ENCODE measurements around the gene KSR1. TPM values are rescaled to one million over a fixed set of nuclear protein-coding genes. Genes with fewer than 3 reads are reported as not detected.
A peak's percentile ranks its signal among the peaks of the same experiment; 100 is the strongest.

KSR1 gene
- total RNA-seq, 1 experiment from 2014 or later = 41.7 TPM

DNA sequence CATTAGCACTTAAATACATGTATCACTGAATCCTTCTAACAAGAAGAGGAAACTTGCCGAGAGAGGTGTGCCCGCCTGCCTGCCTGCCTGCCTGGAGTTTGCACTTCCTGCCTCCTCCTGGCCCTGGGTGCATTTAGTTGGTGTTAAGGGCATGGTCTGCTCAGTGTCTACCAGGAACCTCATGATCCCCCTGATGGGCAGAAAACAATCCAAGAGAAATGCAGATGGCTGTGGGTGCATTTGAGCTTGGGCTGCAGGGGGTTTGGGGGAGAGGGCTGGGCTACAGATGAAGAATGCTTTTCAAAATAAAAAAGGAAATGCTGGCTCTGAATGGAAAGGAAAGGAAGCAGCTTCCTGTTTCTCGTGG, 10.1 kb downstream of the KSR1 start:
- ChIA-PET POLR2A (ENCODE audit: low non-redundant PET) (no interaction called here), CTCF (no interaction called here)
- TF ChIP-seq EZH2 (IDR thresholded peaks at IDR 0.05; ENCODE audit: borderline replicate concordance, low read depth, low read length, poor library complexity, severe bottlenecking) = no peak
- TF ChIP-seq, protein P1, sequence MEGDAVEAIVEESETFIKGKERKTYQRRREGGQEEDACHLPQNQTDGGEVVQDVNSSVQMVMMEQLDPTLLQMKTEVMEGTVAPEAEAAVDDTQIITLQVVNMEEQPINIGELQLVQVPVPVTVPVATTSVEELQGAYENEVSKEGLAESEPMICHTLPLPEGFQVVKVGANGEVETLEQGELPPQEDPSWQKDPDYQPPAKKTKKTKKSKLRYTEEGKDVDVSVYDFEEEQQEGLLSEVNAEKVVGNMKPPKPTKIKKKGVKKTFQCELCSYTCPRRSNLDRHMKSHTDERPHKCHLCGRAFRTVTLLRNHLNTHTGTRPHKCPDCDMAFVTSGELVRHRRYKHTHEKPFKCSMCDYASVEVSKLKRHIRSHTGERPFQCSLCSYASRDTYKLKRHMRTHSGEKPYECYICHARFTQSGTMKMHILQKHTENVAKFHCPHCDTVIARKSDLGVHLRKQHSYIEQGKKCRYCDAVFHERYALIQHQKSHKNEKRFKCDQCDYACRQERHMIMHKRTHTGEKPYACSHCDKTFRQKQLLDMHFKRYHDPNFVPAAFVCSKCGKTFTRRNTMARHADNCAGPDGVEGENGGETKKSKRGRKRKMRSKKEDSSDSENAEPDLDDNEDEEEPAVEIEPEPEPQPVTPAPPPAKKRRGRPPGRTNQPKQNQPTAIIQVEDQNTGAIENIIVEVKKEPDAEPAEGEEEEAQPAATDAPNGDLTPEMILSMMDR (conservative IDR thresholded peaks at IDR 0.05; ENCODE audit: low read depth, low read length) = no peak
- Histone ChIP-seq H3K27me3 (replicated peaks; ENCODE audit: insufficient read depth, low read depth, low read length, poor library complexity) (no peaks in the 10 kb centered on the region), H3K9me3 (ENCODE audit: low read depth, low read length, poor library complexity, severe bottlenecking) (no peaks in the 10 kb centered on the region), H3K4me1 (ENCODE audit: insufficient read depth, low read length, poor library complexity, severe bottlenecking) (peaks cover 14% of the 10 kb centered on the region), H3K36me3 (ENCODE audit: insufficient read depth, low read length, poor library complexity, severe bottlenecking) (no peaks in the 10 kb centered on the region), H3K27ac (ENCODE audit: low read depth, low read length, poor library complexity, severe bottlenecking) (peak overlapping the region; percentile 43), H3K4me3 (ENCODE audit: low read depth, low read length, poor library complexity, severe bottlenecking) (no peak overlapping the region)
- BruUV-seq (replicated peaks) = no TSS peak
- DNase-seq (ENCODE audit: low spot score) = no peak
- intact Hi-C loops (cut with micrococcal nuclease; ENCODE audit: unreplicated experiment) = no loop called here

DNA sequence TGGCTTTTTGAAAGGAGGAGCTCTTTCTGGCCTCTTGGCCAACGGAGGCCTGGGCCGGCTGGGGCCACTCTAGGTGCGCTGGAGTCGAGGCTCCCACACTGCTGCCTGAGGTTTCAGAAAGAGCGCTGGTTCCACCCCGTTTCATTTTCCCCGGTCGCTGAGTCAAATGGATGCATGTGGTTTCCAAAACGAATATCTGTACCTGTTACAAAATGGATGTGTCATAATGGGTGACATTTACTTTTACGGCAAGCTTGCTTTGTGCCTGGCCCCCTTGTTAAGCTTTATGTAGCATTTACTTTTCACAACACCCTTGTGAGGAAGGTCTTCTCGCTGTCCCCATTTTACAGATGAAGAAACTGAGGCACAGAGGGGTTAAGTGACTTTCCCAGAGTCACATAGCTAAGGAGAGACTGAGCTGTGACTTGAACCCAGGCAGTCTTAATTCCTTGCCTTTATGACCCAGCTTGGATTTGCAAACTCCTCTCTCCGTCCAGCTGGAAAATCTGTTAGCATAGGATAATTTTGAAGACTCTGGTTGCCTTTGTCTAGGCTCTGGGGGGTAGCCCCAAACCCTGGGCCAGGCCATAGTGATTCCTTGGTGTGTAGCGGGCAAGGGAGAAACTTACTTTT, 10.6 kb downstream of the KSR1 start:
- Histone ChIP-seq H3K27me3 (replicated peaks; ENCODE audit: insufficient read depth, low read depth, low read length, poor library complexity) (no peaks in the 10 kb centered on the region), H3K4me1 (ENCODE audit: insufficient read depth, low read length, poor library complexity, severe bottlenecking) (peaks cover 15% of the 10 kb centered on the region), H3K9me3 (ENCODE audit: low read depth, low read length, poor library complexity, severe bottlenecking) (no peaks in the 10 kb centered on the region), H3K27ac (ENCODE audit: low read depth, low read length, poor library complexity, severe bottlenecking) (peak overlapping the region; percentile 43), H3K4me3 (ENCODE audit: low read depth, low read length, poor library complexity, severe bottlenecking) (no peak overlapping the region), H3K36me3 (ENCODE audit: insufficient read depth, low read length, poor library complexity, severe bottlenecking) (no peaks in the 10 kb centered on the region)
- ChIA-PET POLR2A (ENCODE audit: low non-redundant PET) (no interaction called here), CTCF (no interaction called here)
- TF ChIP-seq, protein P1 (conservative IDR thresholded peaks at IDR 0.05; ENCODE audit: low read depth, low read length) = no peak
- intact Hi-C loops (cut with micrococcal nuclease; ENCODE audit: unreplicated experiment) = no loop called here
- DNase-seq (ENCODE audit: low spot score) = no peak
- BruUV-seq (replicated peaks) = no TSS peak

DNA sequence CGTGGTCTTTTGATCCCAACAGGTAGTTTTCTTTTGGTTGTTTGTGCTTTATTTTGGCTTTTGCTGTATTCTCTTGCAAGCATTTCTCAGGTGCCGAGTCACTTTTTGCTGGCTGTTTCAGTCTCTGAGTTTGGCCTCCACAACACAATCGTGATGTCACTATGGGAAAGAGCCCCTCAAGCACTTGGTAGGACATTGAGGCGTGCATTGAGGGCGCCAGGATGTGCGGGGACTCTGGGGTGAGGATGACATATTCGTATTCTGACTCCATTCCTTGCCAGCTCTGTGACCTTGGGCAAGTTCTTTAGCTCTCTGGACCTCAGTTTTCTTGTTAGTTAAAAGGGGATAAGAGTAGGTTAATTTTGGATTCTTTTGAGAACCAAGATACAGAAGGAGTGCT, 13.0 kb downstream of the KSR1 start:
- intact Hi-C loops (cut with micrococcal nuclease; ENCODE audit: unreplicated experiment) = no loop called here
- POLR2A ChIA-PET (ENCODE audit: low non-redundant PET) = no interaction called here

More for the DNA sequence above, 13.0 kb downstream of the KSR1 start:
- no peak overlapping the region for H3K4me3 ChIP-seq (ENCODE audit: low read depth, low read length, poor library complexity, severe bottlenecking)
- no peak for TF ChIP-seq EZH2 (IDR thresholded peaks at IDR 0.05; ENCODE audit: borderline replicate concordance, low read depth, low read length, poor library complexity, severe bottlenecking)
- TF ChIP-seq, protein P1 (conservative IDR thresholded peaks at IDR 0.05; ENCODE audit: low read depth, low read length) = no peak
- no peak overlapping the region for H3K27ac ChIP-seq (ENCODE audit: low read depth, low read length, poor library complexity, severe bottlenecking)
- H3K9me3 ChIP-seq (ENCODE audit: low read depth, low read length, poor library complexity, severe bottlenecking) = no peaks in the 10 kb centered on the region
- peaks cover 31% of the 10 kb centered on the region for H3K4me1 ChIP-seq (ENCODE audit: insufficient read depth, low read length, poor library complexity, severe bottlenecking)
- no peaks in the 10 kb centered on the region for H3K27me3 ChIP-seq (replicated peaks; ENCODE audit: insufficient read depth, low read depth, low read length, poor library complexity)
- no peaks in the 10 kb centered on the region for H3K36me3 ChIP-seq (ENCODE audit: insufficient read depth, low read length, poor library complexity, severe bottlenecking)
- no TSS peak for BruUV-seq (replicated peaks)
- CTCF ChIA-PET = no interaction called here
- DNase-seq (ENCODE audit: low spot score) = no peak
